ENCODE results near the gene HNRNPA3. TPM values are rescaled to one million over a fixed set of nuclear protein-coding genes. Genes with fewer than 3 reads are reported as not detected.

Gene HNRNPA3
- total and polyA plus RNA-seq, 2 of the 13 experiments (the other 11 are each of a cell fraction or from before 2014, with no cell fraction given): 73.3 to 97.7 TPM

- 0 out of 2 replicates have a peak, but pooled peaks have one; percentile 63 for TF ChIP-seq ZFP90 (CRISPR knock-in tag; IDR thresholded peaks at IDR 0.05; ENCODE audit: borderline replicate concordance)
- TF ChIP-seq ZNF615 (CRISPR knock-in tag; IDR thresholded peaks at IDR 0.05; ENCODE audit: borderline replicate concordance): no peak; the same call in 1 of the 2 replicates
- TF ChIP-seq HIVEP1 (CRISPR knock-in tag; IDR thresholded peaks at IDR 0.05): peak; percentile 99
- TF ChIP-seq ATRX (CRISPR knock-in tag; IDR thresholded peaks at IDR 0.05; ENCODE audit: borderline replicate concordance): no peak
- no peak for TF ChIP-seq ZNF773 (CRISPR knock-in tag; IDR thresholded peaks at IDR 0.05; ENCODE audit: borderline replicate concordance)
- TF ChIP-seq ZBTB33 (CRISPR knock-in tag; IDR thresholded peaks at IDR 0.05): peak; percentile 7; the same call in 1 of the 2 replicates
- TF ChIP-seq ZNF337 (CRISPR knock-in tag; IDR thresholded peaks at IDR 0.05; ENCODE audit: borderline replicate concordance, low read depth): 0 out of 2 replicates have a peak, but pooled peaks have one; percentile 24
- peak; percentile 89; the same call in 1 of the 2 replicates for TF ChIP-seq SMYD3 (CRISPR knock-in tag; IDR thresholded peaks at IDR 0.05)
- TF ChIP-seq PRMT3 (CRISPR knock-in tag; IDR thresholded peaks at IDR 0.05; ENCODE audit: borderline replicate concordance, low read depth): no peak
- peak; percentile 94 for TF ChIP-seq NCOA1 (CRISPR knock-in tag; IDR thresholded peaks at IDR 0.05)
- peak; percentile 65; the same call in 1 of the 2 replicates for TF ChIP-seq MIER2 (CRISPR knock-in tag; IDR thresholded peaks at IDR 0.05)
- peak; percentile 98 for TF ChIP-seq PHF21A (CRISPR knock-in tag; IDR thresholded peaks at IDR 0.05)
- peak; percentile 70; the same call in 1 of the 2 replicates for TF ChIP-seq WIZ (CRISPR knock-in tag; IDR thresholded peaks at IDR 0.05)
- peak; percentile 56; the same call in 1 of the 2 replicates for TF ChIP-seq BCL3 (CRISPR knock-in tag; IDR thresholded peaks at IDR 0.05)
- TF ChIP-seq HOXA9 (CRISPR knock-in tag; IDR thresholded peaks at IDR 0.05; ENCODE audit: borderline replicate concordance): no peak; the same call in 1 of the 2 replicates
- TF ChIP-seq KLF9 (CRISPR knock-in tag; IDR thresholded peaks at IDR 0.05; ENCODE audit: low read depth): no peak
- TF ChIP-seq GATAD1 (CRISPR knock-in tag; IDR thresholded peaks at IDR 0.05): no peak; the same call in none of the 2 replicates
- TF ChIP-seq STAG1 (CRISPR knock-in tag; IDR thresholded peaks at IDR 0.05): peak; percentile 9
- peak; percentile 99 for TF ChIP-seq ZNF703 (CRISPR knock-in tag; IDR thresholded peaks at IDR 0.05; ENCODE audit: borderline replicate concordance)
- TF ChIP-seq YEATS2 (CRISPR knock-in tag; IDR thresholded peaks at IDR 0.05; ENCODE audit: borderline replicate concordance): peak; percentile 43
- TF ChIP-seq NKX3-1 (CRISPR knock-in tag; IDR thresholded peaks at IDR 0.05): no peak; the same call in 1 of the 2 replicates
- TF ChIP-seq ZFX (CRISPR knock-in tag; IDR thresholded peaks at IDR 0.05; ENCODE audit: low read depth): peak; percentile 77
- no peak; the same call in 1 of the 2 replicates for TF ChIP-seq ZNF513 (CRISPR knock-in tag; conservative IDR thresholded peaks at IDR 0.05)
- no peak for TF ChIP-seq ZFP82 (CRISPR knock-in tag; IDR thresholded peaks at IDR 0.05; ENCODE audit: borderline replicate concordance)
- peak; percentile 95 for TF ChIP-seq ZNF709 (CRISPR knock-in tag; IDR thresholded peaks at IDR 0.05)
- TF ChIP-seq PPARG (CRISPR knock-in tag; conservative IDR thresholded peaks at IDR 0.05): peak; percentile 57
Observed at GRCh38 chr2:177264693-177265587, 52.3 kb downstream of the HNRNPA3 start, which contains the start of gene NFE2L2 (continued).

All from HepG2 (cell line).